ENCODE results near the gene SALL3. TPM values are rescaled to one million over a fixed set of nuclear protein-coding genes. Genes with fewer than 3 reads are reported as not detected.

The SALL3 gene
- total and polyA plus RNA-seq, 2 of the 4 experiments (the other 2 are of a cell fraction): not detected

- Histone ChIP-seq H4K5ac (ENCODE audit: low read depth, low read length) (no peak overlapping the region), H3K4me1 (ENCODE audit: control insufficient read depth, insufficient read depth, low read length) (no peaks in the 10 kb centered on the region), H2BK15ac (ENCODE audit: low read depth, low read length) (no peak overlapping the region), H2AFZ (replicated peaks; ENCODE audit: low read length, poor library complexity) (no peak overlapping the region), H3K9ac (ENCODE audit: low read depth, low read length) (no peak overlapping the region), H4K20me1 (ENCODE audit: insufficient read depth, low read length) (no peaks in the 10 kb centered on the region), H2AK5ac (ENCODE audit: low read depth, low read length) (no peak overlapping the region), H3K79me1 (ENCODE audit: low read depth in 1 of 2, low read length in 2 of 2) (no peaks in the 10 kb centered on the region), H3K4me3 (ENCODE audit: insufficient read depth, low read depth, low read length) (no peak overlapping the region), H2BK120ac (ENCODE audit: low read depth, low read length) (no peak overlapping the region), H3K56ac (ENCODE audit: extremely low read depth, insufficient read depth, low read length) (no peak overlapping the region), H2BK20ac (ENCODE audit: low read depth, low read length) (no peak overlapping the region), H3K18ac (ENCODE audit: low read depth, low read length) (no peak overlapping the region), H3K4me2 (ENCODE audit: low read depth, low read length) (no peak overlapping the region), H4K91ac (ENCODE audit: insufficient read depth, low read depth, low read length) (no peak overlapping the region), H3K4ac (ENCODE audit: low read depth, low read length) (no peak overlapping the region), H3K9me1 (ENCODE audit: insufficient read depth, low read length) (no peaks in the 10 kb centered on the region), H3K27ac (ENCODE audit: insufficient read depth, low read length) (no peak overlapping the region), H3K9me3 (ENCODE audit: control insufficient read depth, insufficient read depth, low read length) (peaks cover 7% of the 10 kb centered on the region; the same call in 1 of the 2 replicates), H2BK5ac (ENCODE audit: low read depth, low read length, poor library complexity, severe bottlenecking) (no peak overlapping the region), H3K23ac (ENCODE audit: low read depth, low read length) (no peak overlapping the region), H3K14ac (replicated peaks; ENCODE audit: low read depth, low read length) (no peak overlapping the region), H3K27me3 (ENCODE audit: control insufficient read depth, insufficient read depth, low read length) (no peaks in the 10 kb centered on the region), H3K36me3 (ENCODE audit: control insufficient read depth, insufficient read depth, low read length) (no peaks in the 10 kb centered on the region), H4K8ac (ENCODE audit: low read depth in 2 of 2, low read length in 2 of 2) (no peak overlapping the region), H2AK9ac (replicated peaks; ENCODE audit: low read depth, low read length, poor library complexity) (no peak overlapping the region)
- ATAC-seq (ENCODE audit: low read depth) (no peak), DNase-seq (no peak)
- POLR2A ChIA-PET (ENCODE audit: unreplicated experiment): no interaction called here
- in situ Hi-C loops (cut with MboI; ENCODE audit: low sequenced_read_pairs) (no loop called here), dilution Hi-C loops (cut with HindIII; ENCODE audit: low sequenced_read_pairs, unreplicated experiment) (no loop called here), intact Hi-C loops (cut with micrococcal nuclease) (no loop called here)
- 69% methylated on average over 7 of the region's 7 CpGs; no CpG with 5 or more reads in 1 of the 2 experiments for WGBS, 2 experiments (ENCODE audit: extremely low coverage in 2 of 2, insufficient read length in 1 of 2)
- no TSS peak for BruUV-seq (replicated peaks)
- TF ChIP-seq MAZ (IDR thresholded peaks at IDR 0.05; ENCODE audit: borderline replicate concordance, low read depth, low read length): no peak
- TF ChIP-seq RCOR1 (IDR thresholded peaks at IDR 0.05; ENCODE audit: insufficient replicate concordance, low read length): no peak
- no peak for TF ChIP-seq BHLHE40 (IDR thresholded peaks at IDR 0.05; ENCODE audit: low read depth, low read length)
- no peak for TF ChIP-seq POLR2A (IDR thresholded peaks at IDR 0.05; ENCODE audit: low read depth, low read length)
- no peak for TF ChIP-seq RAD21 (IDR thresholded peaks at IDR 0.05; ENCODE audit: low read length)
- TF ChIP-seq MAFK (IDR thresholded peaks at IDR 0.05; ENCODE audit: low read depth, low read length): no peak
- TF ChIP-seq MXI1 (IDR thresholded peaks at IDR 0.05; ENCODE audit: borderline replicate concordance, low read depth, low read length): no peak
- TF ChIP-seq CTCF (conservative IDR thresholded peaks at IDR 0.05; ENCODE audit: low read depth, low read length): no peak
- no peak for TF ChIP-seq SMC3 (IDR thresholded peaks at IDR 0.05; ENCODE audit: low read depth, low read length)
- no peak for TF ChIP-seq NFE2L2 (IDR thresholded peaks at IDR 0.05; ENCODE audit: low read depth, low read length)
- no peak for TF ChIP-seq CEBPB (IDR thresholded peaks at IDR 0.05; ENCODE audit: low read depth, low read length)
- TF ChIP-seq FOS (IDR thresholded peaks at IDR 0.05; ENCODE audit: low read depth, low read length): no peak
- no peak for TF ChIP-seq RFX5 (IDR thresholded peaks at IDR 0.05; ENCODE audit: low read depth, low read length)
- TF ChIP-seq ELK1 (IDR thresholded peaks at IDR 0.05; ENCODE audit: borderline replicate concordance, low read depth, low read length): no peak
- TF ChIP-seq CHD1 (IDR thresholded peaks at IDR 0.05; ENCODE audit: low read depth, low read length): no peak
- no peak for TF ChIP-seq USF2 (IDR thresholded peaks at IDR 0.05; ENCODE audit: low read depth, low read length)
- CTCF ChIA-PET: no interaction called here
Observed at GRCh38 chr18:78962098-78962497, 17.5 kb upstream of the SALL3 start.
